GOT3 (cell line): ENCODE data around the gene GRIK5.

Source experiments
- DNase-seq: peaks from one replicate; lab custom pipeline; 2025; ENCODE audit warnings: mixed read lengths; lab: John Stamatoyannopoulos, UW

GRIK5 gene

GRCh38 chr19:41956621-41957020 lies 113.4 kb downstream of the GRIK5 start:
- DNase-seq, result no peak

- DNase-seq, result no peak
Measured at GRCh38 chr19:41955521-41955920, 114.5 kb downstream of the GRIK5 start.

GRCh38 chr19:41951686-41952172 lies 118.3 kb downstream of the GRIK5 start:
- no peak for DNase-seq
